Dermis blood vessel endothelial cell (primary cell): ENCODE measurements around the gene TARDBP. TPM values are rescaled to one million over a fixed set of nuclear protein-coding genes. Genes with fewer than 3 reads are reported as not detected.
"Not testable (repeated sequence)": the region's sequence is repeated elsewhere in the genome, so short reads cannot be mapped to it uniquely, and the experiment has no call there.

Source experiments
- DNase-seq: peaks from one replicate; pipeline ENCODE4 v3.0.0; 2010
- total RNA-seq: library from RNA; depleted of rRNA; stranded (reverse); fragments of >200 nt; gene quantifications from 2 replicates; pipeline ENCODE4 v1.2.3, GENCODE V29; 2014

TARDBP gene
- total RNA-seq, 1 donor from 2014 or later: 133 TPM

- DNase-seq: peak; percentile 93
These were observed 47.7 kb downstream of the TARDBP start, which contains the start of gene SRM for GRCh38 chr1:11059968-11060830. Gene SRM, minus strand, starts transcription at chr1:11060018. Its CDS starts 75 bp downstream, at chr1:11059943.

- DNase-seq: no peak
These were observed 49.4 kb downstream of the TARDBP start for GRCh38 chr1:11061652-11062365.

GRCh38 chr1:11062965-11063401 is 50.5 kb downstream of the TARDBP start:
- no peak for DNase-seq

- DNase-seq: not testable (repeated sequence)
These were observed 51.6 kb downstream of the TARDBP start for GRCh38 chr1:11063937-11064537.

GRCh38 chr1:11064942-11065341 is 52.5 kb downstream of the TARDBP start:
- DNase-seq: no peak

GRCh38 chr1:11065796-11066195 is 53.3 kb downstream of the TARDBP start:
- no peak for DNase-seq

- DNase-seq: no peak
These were observed 55.5 kb downstream of the TARDBP start for GRCh38 chr1:11067716-11068599.

- no peak for DNase-seq
These were observed 56.4 kb downstream of the TARDBP start for GRCh38 chr1:11068600-11069473.

- no peak for DNase-seq
These were observed 58.4 kb downstream of the TARDBP start for GRCh38 chr1:11070876-11071275.

GRCh38 chr1:11071463-11072215 is 59.2 kb downstream of the TARDBP start:
- no peak for DNase-seq

- DNase-seq: no peak
These were observed 59.9 kb downstream of the TARDBP start for GRCh38 chr1:11072216-11072917.

GRCh38 chr1:11073398-11073797 is 60.9 kb downstream of the TARDBP start:
- not testable (repeated sequence) for DNase-seq

Other genes starting within 250 kb of the TARDBP start
- 4.3 and 10.8 TPM in 2 replicates for gene CASZ1, start 216.0 kb upstream of the TARDBP start, total RNA-seq
- gene MASP2, start 34.6 kb downstream of the TARDBP start, total RNA-seq: not detected in 2 replicates
- 10.6 and 41.3 TPM in 2 replicates for gene SRM, start 47.4 kb downstream of the TARDBP start, total RNA-seq
- 53.6 and 67.8 TPM in 2 replicates for gene EXOSC10, start 87.2 kb downstream of the TARDBP start, total RNA-seq
- gene ANGPTL7, start 176.7 kb downstream of the TARDBP start, total RNA-seq: not detected in 2 replicates
- 63.5 and 86.6 TPM in 2 replicates for gene MTOR, start 249.9 kb downstream of the TARDBP start, total RNA-seq